WTC11 (cell line): ENCODE results near the gene CNGA4. TPM values are rescaled to one million over a fixed set of nuclear protein-coding genes. Genes with fewer than 3 reads are reported as not detected.
A peak's percentile ranks its signal among the peaks of the same experiment; 100 is the strongest.

Experiments used
- ATAC-seq: fragments of 200-7000 bp; cut with Tn5 transposase; 2 replicates; pipeline ENCODE4 v1.10.0; 2021; ENCODE audit warnings: mild to moderate bottlenecking, moderate library complexity
- CTCF ChIA-PET: fragments of 300-600 bp; sonication (Branson Sonifier 250); formaldehyde crosslinking; loops from one replicate; lab custom pipeline; 2021; ENCODE audit warnings: antibody characterized with exemption; lab: Charles Lee
- POLR2A ChIA-PET: fragments of 350-600 bp; sonication (Branson Sonifier 250); formaldehyde crosslinking; loops from one replicate; lab custom pipeline; 2021; ENCODE audit warnings: antibody characterized with exemption; lab: Charles Lee
- DNase-seq: peaks from one replicate; pipeline ENCODE4 v3.0.0; 2021; ENCODE audit warnings: low spot score
- H3K27ac Mint-ChIP-seq: 2 replicates; pipeline ENCODE4 v1.8.0; 2021; ENCODE audit warnings: mixed read lengths
- H3K27me3 Mint-ChIP-seq: 2 replicates; pipeline ENCODE4 v1.8.0; 2021; ENCODE audit warnings: low read depth, mild to moderate bottlenecking, moderate library complexity, mixed read lengths
- H3K36me3 Mint-ChIP-seq: 2 replicates; pipeline ENCODE4 v1.8.0; 2021; ENCODE audit warnings: mixed read lengths
- H3K4me1 Mint-ChIP-seq: 2 replicates; pipeline ENCODE4 v1.8.0; 2022; ENCODE audit warnings: mixed read lengths
- H3K4me3 Mint-ChIP-seq: 2 replicates; pipeline ENCODE4 v1.8.0; 2021; ENCODE audit warnings: mild to moderate bottlenecking, moderate library complexity, mixed read lengths
- H3K9me3 Mint-ChIP-seq: 2 replicates; pipeline ENCODE4 v1.8.0; 2021; ENCODE audit warnings: mixed read lengths
- CBFB ChIP-seq: sonication (generic); formaldehyde crosslinking; IDR thresholded peaks from 2 replicates; pipeline ENCODE4 v1.8.1; 2022; ENCODE audit warnings: mild to moderate bottlenecking, low read depth, missing genetic modification reagents
- CDX4 ChIP-seq: fragments of 250-450 bp; sonication (Bioruptor Pico); IDR thresholded peaks from 2 replicates; pipeline ENCODE4 v1.9.0; 2021; ENCODE audit warnings: moderate library complexity, mild to moderate bottlenecking, inconsistent platforms, borderline replicate concordance
- FOXP1 ChIP-seq: sonication (generic); formaldehyde crosslinking; IDR thresholded peaks from 2 replicates; pipeline ENCODE4 v1.8.0; 2022; ENCODE audit warnings: missing genetic modification reagents, mild to moderate bottlenecking, moderate library complexity, borderline replicate concordance
- JAZF1 ChIP-seq: fragments of 250-450 bp; sonication (Bioruptor Pico); IDR thresholded peaks from 2 replicates; pipeline ENCODE4 v1.9.0; 2021; ENCODE audit warnings: moderate library complexity, mild to moderate bottlenecking, inconsistent platforms
- KAT7 ChIP-seq: sonication (generic); formaldehyde crosslinking; IDR thresholded peaks from 2 replicates; pipeline ENCODE4 v1.8.1; 2023; ENCODE audit warnings: missing genetic modification reagents, mild to moderate bottlenecking, borderline replicate concordance
- MAX ChIP-seq: sonication (generic); formaldehyde crosslinking; IDR thresholded peaks from 2 replicates; pipeline ENCODE4 v1.8.0; 2022; ENCODE audit warnings: mild to moderate bottlenecking, missing genetic modification reagents
- RELA ChIP-seq: sonication (generic); formaldehyde crosslinking; IDR thresholded peaks from 2 replicates; pipeline ENCODE4 v1.8.1; 2022; ENCODE audit warnings: missing genetic modification reagents, mild to moderate bottlenecking, borderline replicate concordance
- RORB ChIP-seq: fragments of 250-450 bp; sonication (Bioruptor Pico); IDR thresholded peaks from 2 replicates; pipeline ENCODE4 v1.9.0; 2021; ENCODE audit warnings: mild to moderate bottlenecking
- SOX15 ChIP-seq: fragments of 250-450 bp; sonication (Bioruptor Pico); IDR thresholded peaks from 2 replicates; pipeline ENCODE4 v1.9.0; 2021; ENCODE audit warnings: mild to moderate bottlenecking
- SP1 ChIP-seq: sonication (generic); formaldehyde crosslinking; conservative IDR thresholded peaks from 2 replicates; pipeline ENCODE4 v1.8.1; 2022; ENCODE audit warnings: missing genetic modification reagents
- TEAD4 ChIP-seq: sonication (generic); formaldehyde crosslinking; IDR thresholded peaks from 2 replicates; pipeline ENCODE4 v1.8.0; 2022; ENCODE audit warnings: mild to moderate bottlenecking, missing genetic modification reagents
- USF1 ChIP-seq: sonication (generic); formaldehyde crosslinking; IDR thresholded peaks from 2 replicates; pipeline ENCODE4 v1.8.0; 2022; ENCODE audit warnings: mild to moderate bottlenecking, missing genetic modification reagents
- ZNF232 ChIP-seq: sonication (generic); formaldehyde crosslinking; IDR thresholded peaks from 2 replicates; pipeline ENCODE4 v1.8.0; 2022; ENCODE audit warnings: mild to moderate bottlenecking, missing genetic modification reagents
- ZNF416 ChIP-seq: fragments of 250-450 bp; sonication (Bioruptor Pico); IDR thresholded peaks from 2 replicates; pipeline ENCODE4 v1.9.0; 2021; ENCODE audit warnings: mild to moderate bottlenecking, inconsistent platforms
- ZNF532 ChIP-seq: fragments of 250-450 bp; sonication (Bioruptor Pico); IDR thresholded peaks from 2 replicates; pipeline ENCODE4 v1.9.0; 2021; ENCODE audit warnings: mild to moderate bottlenecking, borderline replicate concordance
- total RNA-seq: library from RNA; stranded (reverse); gene quantifications from 3 replicates; pipeline ENCODE4 v1.2.3, GENCODE V29; 2021
- TF ChIP-seq, protein P1 (sequence below): sonication (generic); formaldehyde crosslinking; IDR thresholded peaks from 2 replicates; pipeline ENCODE4 v1.8.1; 2022; ENCODE audit warnings: low read depth, missing genetic modification reagents, borderline replicate concordance
- TF ChIP-seq, protein P2 (sequence below): sonication (generic); formaldehyde crosslinking; IDR thresholded peaks from 2 replicates; pipeline ENCODE4 v1.8.0; 2023; ENCODE audit warnings: missing genetic modification reagents
- TF ChIP-seq, protein P3 (sequence below): sonication (generic); formaldehyde crosslinking; conservative IDR thresholded peaks from 2 replicates; pipeline ENCODE4 v1.8.1; 2022; ENCODE audit warnings: mild to moderate bottlenecking, missing genetic modification reagents
- TF ChIP-seq, protein P4 (sequence below): sonication (generic); formaldehyde crosslinking; IDR thresholded peaks from 2 replicates; pipeline ENCODE4 v1.8.1; 2022; ENCODE audit warnings: low read depth, mild to moderate bottlenecking, moderate library complexity, missing genetic modification reagents, borderline replicate concordance
- TF ChIP-seq, protein P5 (sequence below): sonication (generic); formaldehyde crosslinking; IDR thresholded peaks from 2 replicates; pipeline ENCODE4 v1.8.1; 2023; ENCODE audit warnings: mild to moderate bottlenecking, missing genetic modification reagents, moderate library complexity

The CNGA4 gene
- total RNA-seq, 1 experiment from 2014 or later: 0.35 TPM

DNA sequence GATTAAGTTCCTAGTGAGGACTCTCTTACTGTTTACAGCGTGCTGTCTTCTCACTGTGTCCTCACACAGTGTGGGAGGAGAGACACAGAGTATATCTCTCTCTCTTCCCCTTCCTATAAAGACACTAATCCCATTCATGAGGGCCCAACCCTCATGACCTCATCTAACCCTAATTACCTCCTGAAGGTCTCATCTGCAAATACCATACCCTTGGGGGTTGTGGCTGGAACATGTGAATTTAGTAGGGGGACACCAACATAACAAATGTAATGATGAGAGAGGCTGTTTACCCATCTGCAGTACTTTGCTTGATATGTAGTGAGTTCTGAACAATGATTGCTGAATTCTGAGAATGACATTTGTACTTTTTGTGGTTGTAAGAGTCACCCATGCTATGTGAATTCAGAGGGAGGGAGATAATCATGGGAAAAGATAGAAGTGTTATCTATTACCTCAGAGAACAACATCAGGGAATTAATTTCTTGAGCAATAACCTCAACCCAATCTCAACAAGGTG, 44.8 kb upstream of the CNGA4 start (continued):
- TF ChIP-seq, protein P1, sequence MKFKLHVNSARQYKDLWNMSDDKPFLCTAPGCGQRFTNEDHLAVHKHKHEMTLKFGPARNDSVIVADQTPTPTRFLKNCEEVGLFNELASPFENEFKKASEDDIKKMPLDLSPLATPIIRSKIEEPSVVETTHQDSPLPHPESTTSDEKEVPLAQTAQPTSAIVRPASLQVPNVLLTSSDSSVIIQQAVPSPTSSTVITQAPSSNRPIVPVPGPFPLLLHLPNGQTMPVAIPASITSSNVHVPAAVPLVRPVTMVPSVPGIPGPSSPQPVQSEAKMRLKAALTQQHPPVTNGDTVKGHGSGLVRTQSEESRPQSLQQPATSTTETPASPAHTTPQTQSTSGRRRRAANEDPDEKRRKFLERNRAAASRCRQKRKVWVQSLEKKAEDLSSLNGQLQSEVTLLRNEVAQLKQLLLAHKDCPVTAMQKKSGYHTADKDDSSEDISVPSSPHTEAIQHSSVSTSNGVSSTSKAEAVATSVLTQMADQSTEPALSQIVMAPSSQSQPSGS (CRISPR knock-in tag): no peak
- TF ChIP-seq, protein P2, sequence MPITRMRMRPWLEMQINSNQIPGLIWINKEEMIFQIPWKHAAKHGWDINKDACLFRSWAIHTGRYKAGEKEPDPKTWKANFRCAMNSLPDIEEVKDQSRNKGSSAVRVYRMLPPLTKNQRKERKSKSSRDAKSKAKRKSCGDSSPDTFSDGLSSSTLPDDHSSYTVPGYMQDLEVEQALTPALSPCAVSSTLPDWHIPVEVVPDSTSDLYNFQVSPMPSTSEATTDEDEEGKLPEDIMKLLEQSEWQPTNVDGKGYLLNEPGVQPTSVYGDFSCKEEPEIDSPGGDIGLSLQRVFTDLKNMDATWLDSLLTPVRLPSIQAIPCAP (CRISPR knock-in tag): no peak
- TF ChIP-seq USF1 (CRISPR knock-in tag): no peak
- TF ChIP-seq, protein P3, sequence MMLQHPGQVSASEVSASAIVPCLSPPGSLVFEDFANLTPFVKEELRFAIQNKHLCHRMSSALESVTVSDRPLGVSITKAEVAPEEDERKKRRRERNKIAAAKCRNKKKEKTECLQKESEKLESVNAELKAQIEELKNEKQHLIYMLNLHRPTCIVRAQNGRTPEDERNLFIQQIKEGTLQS: no peak

DNA sequence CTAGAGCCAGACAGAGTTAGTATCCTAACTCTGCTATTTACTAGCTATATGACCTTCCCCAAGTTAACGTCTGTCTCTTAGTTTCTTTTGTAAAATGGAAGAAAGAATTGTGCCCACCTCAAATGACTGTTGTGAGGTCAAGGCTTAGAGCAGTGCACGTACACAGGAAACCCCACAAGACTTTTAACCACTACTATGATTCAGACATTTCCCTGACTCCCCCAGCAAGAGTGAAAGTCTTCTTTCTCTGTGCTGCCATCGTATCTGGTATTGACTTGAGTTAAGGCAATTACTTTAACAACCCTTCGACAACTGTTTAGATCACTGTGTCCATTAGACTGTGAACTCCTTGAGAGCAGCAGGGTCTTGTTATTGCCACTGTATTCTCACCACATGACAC, 42.5 kb upstream of the CNGA4 start:
- no peaks in the 10 kb centered on the region for H3K27me3 Mint-ChIP-seq
- H3K27ac Mint-ChIP-seq: no peak overlapping the region
- ATAC-seq (no peak), DNase-seq (no peak)
- TF ChIP-seq SOX15 (CRISPR knock-in tag): no peak
- no peak for TF ChIP-seq ZNF416 (CRISPR knock-in tag)
- TF ChIP-seq KAT7: no peak
- H3K36me3 Mint-ChIP-seq: no peaks in the 10 kb centered on the region
- no peaks in the 10 kb centered on the region; the same call in 1 of the 2 replicates for H3K9me3 Mint-ChIP-seq
- ChIA-PET POLR2A (no interaction called here), CTCF (interaction anchor here (1.0 to 1.3 kb wide), 2 partner anchors 55 to 102 kb away, joined by 3 read pairs; no protein-coding TSS in a partner anchor)
- H3K4me1 Mint-ChIP-seq: peaks cover 9% of the 10 kb centered on the region
- no peak overlapping the region for H3K4me3 Mint-ChIP-seq

- POLR2A ChIA-PET: no interaction called here
- ATAC-seq (peak; percentile 51), DNase-seq (no peak)
- CTCF ChIA-PET: no interaction called here
- H3K27me3 Mint-ChIP-seq: no peaks in the 10 kb centered on the region
- no peaks in the 10 kb centered on the region for H3K9me3 Mint-ChIP-seq
- H3K4me3 Mint-ChIP-seq: no peak overlapping the region
- H3K36me3 Mint-ChIP-seq: no peaks in the 10 kb centered on the region
- H3K27ac Mint-ChIP-seq: no peak overlapping the region
- H3K4me1 Mint-ChIP-seq: peaks cover 9% of the 10 kb centered on the region
- no peak for TF ChIP-seq ZNF532
- TF ChIP-seq SP1 (CRISPR knock-in tag): no peak
- TF ChIP-seq CBFB (CRISPR knock-in tag): no peak
- TF ChIP-seq RORB: no peak
- no peak for TF ChIP-seq RELA (CRISPR knock-in tag)
- TF ChIP-seq JAZF1 (CRISPR knock-in tag): no peak
- no peak for TF ChIP-seq MAX (CRISPR knock-in tag)
- TF ChIP-seq, protein P4, sequence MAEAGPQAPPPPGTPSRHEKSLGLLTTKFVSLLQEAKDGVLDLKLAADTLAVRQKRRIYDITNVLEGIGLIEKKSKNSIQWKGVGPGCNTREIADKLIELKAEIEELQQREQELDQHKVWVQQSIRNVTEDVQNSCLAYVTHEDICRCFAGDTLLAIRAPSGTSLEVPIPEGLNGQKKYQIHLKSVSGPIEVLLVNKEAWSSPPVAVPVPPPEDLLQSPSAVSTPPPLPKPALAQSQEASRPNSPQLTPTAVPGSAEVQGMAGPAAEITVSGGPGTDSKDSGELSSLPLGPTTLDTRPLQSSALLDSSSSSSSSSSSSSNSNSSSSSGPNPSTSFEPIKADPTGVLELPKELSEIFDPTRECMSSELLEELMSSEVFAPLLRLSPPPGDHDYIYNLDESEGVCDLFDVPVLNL: no peak
- no peak for TF ChIP-seq ZNF232 (CRISPR knock-in tag)
- no peak for TF ChIP-seq CDX4 (CRISPR knock-in tag)
- no peak for TF ChIP-seq FOXP1 (CRISPR knock-in tag)
- TF ChIP-seq, protein P5, sequence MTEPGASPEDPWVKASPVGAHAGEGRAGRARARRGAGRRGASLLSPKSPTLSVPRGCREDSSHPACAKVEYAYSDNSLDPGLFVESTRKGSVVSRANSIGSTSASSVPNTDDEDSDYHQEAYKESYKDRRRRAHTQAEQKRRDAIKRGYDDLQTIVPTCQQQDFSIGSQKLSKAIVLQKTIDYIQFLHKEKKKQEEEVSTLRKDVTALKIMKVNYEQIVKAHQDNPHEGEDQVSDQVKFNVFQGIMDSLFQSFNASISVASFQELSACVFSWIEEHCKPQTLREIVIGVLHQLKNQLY (CRISPR knock-in tag): no peak
- no peak for TF ChIP-seq TEAD4 (CRISPR knock-in tag)
Observed at GRCh38 chr11:6197466-6198200, 41.3 kb upstream of the CNGA4 start.
